Measurements from ENCODE around the gene TICRR. TPM values are rescaled to one million over a fixed set of nuclear protein-coding genes. Genes with fewer than 3 reads are reported as not detected.

Gene TICRR
- total RNA-seq, 1 experiment from 2014 or later: 5.1 TPM

DNA sequence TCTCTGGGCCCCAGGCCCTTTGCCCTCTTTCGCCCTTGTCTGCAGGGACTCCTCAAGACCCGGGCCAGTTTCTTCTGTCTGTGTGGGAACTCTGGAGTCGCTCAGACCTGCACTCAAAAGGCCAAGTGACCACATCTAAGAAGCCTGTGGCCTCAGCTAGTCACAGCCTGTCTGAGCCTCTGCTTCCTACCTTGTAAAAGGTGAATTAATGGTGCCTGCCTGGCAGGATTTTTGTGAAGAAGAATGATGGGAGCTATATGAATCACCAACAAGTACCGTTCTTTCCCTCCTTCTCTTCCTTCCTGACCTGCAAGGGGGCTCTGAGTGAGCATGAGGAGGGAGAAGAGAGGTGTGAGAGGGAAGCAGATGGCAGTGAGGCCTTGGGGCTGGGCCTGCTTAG lies 96.4 kb downstream of the TICRR start:
- no peaks in the 10 kb centered on the region for H3K27me3 ChIP-seq (ENCODE audit: low read length)
- no peak overlapping the region for H3K9ac ChIP-seq (ENCODE audit: low read length)
- H3K4me2 ChIP-seq (ENCODE audit: low read depth, low read length, poor library complexity, severe bottlenecking): no peak overlapping the region

DNA sequence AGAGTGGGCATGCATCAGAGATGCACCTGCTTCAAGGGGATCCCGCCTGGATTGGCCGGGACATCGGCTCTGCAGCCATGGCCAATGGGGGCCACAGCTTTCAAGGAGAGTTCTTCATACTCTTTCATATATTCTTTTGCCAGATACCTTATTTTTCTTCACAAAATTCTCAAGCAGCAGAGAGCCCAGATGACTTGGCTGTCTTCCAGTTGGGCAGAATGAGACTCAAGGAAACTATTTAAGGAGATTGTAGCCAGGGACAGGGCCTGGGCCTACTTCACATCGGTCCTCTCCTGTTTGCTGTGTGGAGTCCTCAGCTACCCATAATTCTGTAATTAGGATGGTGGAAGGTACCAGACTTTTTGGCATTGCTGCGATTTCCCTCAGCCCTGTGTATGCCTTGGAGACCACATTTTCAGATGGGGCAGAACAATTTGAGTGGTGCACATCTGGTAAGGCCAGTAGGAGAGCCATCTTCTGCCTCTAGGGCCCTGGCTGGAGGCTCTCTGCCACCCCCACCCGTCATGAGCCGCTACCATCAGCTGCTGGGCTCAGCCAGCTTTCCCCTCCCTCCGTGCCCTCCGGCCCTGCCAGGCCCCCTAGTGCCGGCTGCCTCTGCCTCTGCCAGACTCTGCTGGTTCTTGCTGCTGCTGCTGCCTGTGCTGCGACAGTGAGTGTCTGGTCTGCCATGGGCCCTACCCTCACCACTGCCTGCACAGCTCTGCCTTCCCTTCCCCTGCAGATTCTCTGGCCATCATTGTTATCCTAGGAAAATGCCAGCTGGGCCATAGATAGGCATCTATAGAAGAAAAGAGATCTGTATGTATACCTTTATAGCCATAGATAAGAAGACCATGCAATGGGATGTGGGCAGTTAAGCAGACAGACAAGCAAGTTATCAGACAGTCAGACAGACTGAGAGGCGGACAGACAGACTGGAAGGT lies 97.2 kb downstream of the TICRR start:
- Histone ChIP-seq H3K9me3 (ENCODE audit: low read length) (no peaks in the 10 kb centered on the region), H3K4me2 (ENCODE audit: low read depth, low read length, poor library complexity, severe bottlenecking) (no peak overlapping the region), H3K4me1 (ENCODE audit: low read length) (no peaks in the 10 kb centered on the region), H4K20me1 (ENCODE audit: insufficient read depth, low read depth, low read length) (no peaks in the 10 kb centered on the region), H3K4me3 (ENCODE audit: low read length) (no peak overlapping the region), H3K9me2 (replicated peaks; ENCODE audit: insufficient read depth, low read length) (no peaks in the 10 kb centered on the region), H2AFZ (ENCODE audit: low read length) (no peak overlapping the region), H3K27me3 (ENCODE audit: low read length) (no peaks in the 10 kb centered on the region), H3K79me2 (ENCODE audit: low read length) (no peaks in the 10 kb centered on the region), H3K9ac (ENCODE audit: low read length) (no peak overlapping the region), H3K36me3 (ENCODE audit: insufficient read depth, low read length) (no peaks in the 10 kb centered on the region), H3K27ac (ENCODE audit: low read length) (no peak overlapping the region)
- no peak for DNase-seq

More for the DNA sequence above, 96.4 kb downstream of the TICRR start:
- Histone ChIP-seq H3K36me3 (ENCODE audit: insufficient read depth, low read length) (no peaks in the 10 kb centered on the region), H4K20me1 (ENCODE audit: insufficient read depth, low read depth, low read length) (no peaks in the 10 kb centered on the region), H3K27ac (ENCODE audit: low read length) (no peak overlapping the region), H3K79me2 (ENCODE audit: low read length) (no peaks in the 10 kb centered on the region), H3K4me3 (ENCODE audit: low read length) (no peak overlapping the region), H3K9me3 (ENCODE audit: low read length) (no peaks in the 10 kb centered on the region), H2AFZ (ENCODE audit: low read length) (no peak overlapping the region), H3K4me1 (ENCODE audit: low read length) (no peaks in the 10 kb centered on the region), H3K9me2 (replicated peaks; ENCODE audit: insufficient read depth, low read length) (no peaks in the 10 kb centered on the region)
- DNase-seq: no peak

DNA sequence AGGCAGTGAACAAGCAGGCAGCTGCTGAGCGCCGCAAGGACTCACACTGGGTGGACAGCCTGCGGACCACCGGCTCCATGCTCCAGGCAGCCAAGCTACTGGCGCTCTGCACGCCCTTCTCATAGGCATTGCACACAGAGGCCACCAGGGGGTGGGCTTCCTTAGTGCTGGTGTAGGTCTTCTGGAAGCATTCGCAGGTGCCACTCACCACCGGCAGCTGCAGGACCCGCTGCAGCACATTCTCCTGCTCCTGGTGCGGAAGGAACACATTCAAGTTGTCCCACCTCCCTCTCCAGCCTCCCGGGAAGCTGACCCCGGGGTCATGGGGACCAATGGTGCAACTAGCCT lies 97.9 kb downstream of the TICRR start:
- H4K20me1 ChIP-seq (ENCODE audit: insufficient read depth, low read depth, low read length): no peaks in the 10 kb centered on the region
- peak; percentile 84 for DNase-seq

DNA sequence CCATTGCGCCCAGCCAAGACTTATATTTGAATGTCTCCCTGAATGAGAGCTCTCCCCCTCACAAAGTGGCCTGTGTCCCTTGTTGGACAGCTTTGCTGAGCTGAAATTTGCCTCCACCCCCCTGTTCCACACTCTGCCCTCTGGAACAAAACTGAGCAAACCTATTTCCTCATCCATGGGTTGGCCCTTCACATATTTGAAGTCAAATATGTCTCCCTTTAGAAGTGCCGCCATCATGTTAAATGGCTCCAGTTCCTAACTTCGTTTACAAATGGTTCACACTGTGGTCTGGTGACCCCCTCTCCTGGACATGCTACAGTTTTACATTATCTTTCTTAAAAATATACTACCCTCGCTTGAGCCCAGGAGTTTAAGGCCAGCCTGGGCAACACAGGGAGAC lies 99.3 kb downstream of the TICRR start:
- H4K20me1 ChIP-seq (ENCODE audit: insufficient read depth, low read depth, low read length): no peaks in the 10 kb centered on the region
- no peaks in the 10 kb centered on the region for H3K27me3 ChIP-seq (ENCODE audit: low read length)
- no peak overlapping the region for H3K9ac ChIP-seq (ENCODE audit: low read length)
- no peak overlapping the region for H2AFZ ChIP-seq (ENCODE audit: low read length)
- H3K36me3 ChIP-seq (ENCODE audit: insufficient read depth, low read length): no peaks in the 10 kb centered on the region
- H3K4me1 ChIP-seq (ENCODE audit: low read length): no peaks in the 10 kb centered on the region
- no peaks in the 10 kb centered on the region for H3K9me2 ChIP-seq (replicated peaks; ENCODE audit: insufficient read depth, low read length)
- no peaks in the 10 kb centered on the region for H3K9me3 ChIP-seq (ENCODE audit: low read length)
- H3K27ac ChIP-seq (ENCODE audit: low read length): no peak overlapping the region
- H3K4me2 ChIP-seq (ENCODE audit: low read depth, low read length, poor library complexity, severe bottlenecking): no peak overlapping the region
- no peak overlapping the region for H3K4me3 ChIP-seq (ENCODE audit: low read length)
- H3K79me2 ChIP-seq (ENCODE audit: low read length): no peaks in the 10 kb centered on the region
- DNase-seq: no peak

More for the DNA sequence above, 97.9 kb downstream of the TICRR start:
- Histone ChIP-seq H2AFZ (ENCODE audit: low read length) (no peak overlapping the region), H3K79me2 (ENCODE audit: low read length) (no peaks in the 10 kb centered on the region), H3K27ac (ENCODE audit: low read length) (no peak overlapping the region), H3K4me3 (ENCODE audit: low read length) (no peak overlapping the region), H3K9me3 (ENCODE audit: low read length) (no peaks in the 10 kb centered on the region), H3K27me3 (ENCODE audit: low read length) (no peaks in the 10 kb centered on the region), H3K4me1 (ENCODE audit: low read length) (no peaks in the 10 kb centered on the region), H3K9ac (ENCODE audit: low read length) (no peak overlapping the region), H3K4me2 (ENCODE audit: low read depth, low read length, poor library complexity, severe bottlenecking) (no peak overlapping the region), H3K9me2 (replicated peaks; ENCODE audit: insufficient read depth, low read length) (no peaks in the 10 kb centered on the region), H3K36me3 (ENCODE audit: insufficient read depth, low read length) (no peaks in the 10 kb centered on the region)

DNA sequence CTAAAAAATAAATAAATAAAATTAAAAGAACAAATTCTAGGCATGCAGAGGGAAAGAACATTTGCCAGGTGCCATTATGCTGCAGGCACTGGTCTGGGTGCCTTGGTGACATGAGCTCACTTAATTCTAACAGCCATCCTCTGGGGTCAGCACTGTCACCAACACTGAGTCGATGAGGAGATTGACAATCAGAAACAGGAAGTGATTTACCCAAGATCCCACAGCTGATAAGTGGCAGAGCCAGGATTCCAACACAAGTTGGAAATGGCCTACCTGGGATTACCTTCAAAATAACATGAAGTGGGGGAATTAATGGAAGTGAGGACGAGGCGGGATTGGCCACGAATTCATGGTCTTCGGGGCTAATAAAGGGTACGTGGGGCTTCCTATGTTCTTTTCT lies 100.3 kb downstream of the TICRR start:
- Histone ChIP-seq H3K9ac (ENCODE audit: low read length) (no peak overlapping the region), H3K4me2 (ENCODE audit: low read depth, low read length, poor library complexity, severe bottlenecking) (no peak overlapping the region), H3K4me1 (ENCODE audit: low read length) (no peaks in the 10 kb centered on the region), H3K4me3 (ENCODE audit: low read length) (no peak overlapping the region), H3K36me3 (ENCODE audit: insufficient read depth, low read length) (no peaks in the 10 kb centered on the region), H3K27me3 (ENCODE audit: low read length) (no peaks in the 10 kb centered on the region), H3K9me3 (ENCODE audit: low read length) (no peaks in the 10 kb centered on the region), H3K9me2 (replicated peaks; ENCODE audit: insufficient read depth, low read length) (no peaks in the 10 kb centered on the region), H3K79me2 (ENCODE audit: low read length) (no peaks in the 10 kb centered on the region), H2AFZ (ENCODE audit: low read length) (no peak overlapping the region), H3K27ac (ENCODE audit: low read length) (no peak overlapping the region), H4K20me1 (ENCODE audit: insufficient read depth, low read depth, low read length) (no peaks in the 10 kb centered on the region)
- DNase-seq: no peak

DNA sequence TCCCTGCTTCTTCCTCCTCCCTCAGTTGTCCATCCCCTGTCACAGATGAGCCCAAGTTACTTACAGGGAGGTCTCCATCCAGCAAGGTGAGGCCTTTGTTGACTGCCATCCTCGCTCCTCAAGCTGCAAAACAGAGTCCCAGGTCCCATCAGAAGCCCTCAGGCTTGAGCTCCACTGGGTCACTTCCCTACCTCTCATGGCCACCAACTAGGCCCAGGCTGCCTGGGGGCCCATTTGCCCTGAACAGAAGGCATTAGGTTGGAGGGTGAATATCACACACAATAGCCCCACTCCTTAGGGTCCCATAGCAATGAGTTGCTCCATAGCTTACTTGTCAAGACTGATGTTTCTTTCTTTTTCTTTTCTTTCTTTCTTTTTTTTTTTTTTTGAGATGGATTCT lies 102.1 kb downstream of the TICRR start:
- H3K4me1 ChIP-seq (ENCODE audit: low read length): no peaks in the 10 kb centered on the region
- no peaks in the 10 kb centered on the region for H3K9me2 ChIP-seq (replicated peaks; ENCODE audit: insufficient read depth, low read length)
- H3K36me3 ChIP-seq (ENCODE audit: insufficient read depth, low read length): no peaks in the 10 kb centered on the region
- no peaks in the 10 kb centered on the region for H3K27me3 ChIP-seq (ENCODE audit: low read length)
- no peak overlapping the region for H3K27ac ChIP-seq (ENCODE audit: low read length)
- H4K20me1 ChIP-seq (ENCODE audit: insufficient read depth, low read depth, low read length): no peaks in the 10 kb centered on the region
- no peaks in the 10 kb centered on the region for H3K9me3 ChIP-seq (ENCODE audit: low read length)
- H2AFZ ChIP-seq (ENCODE audit: low read length): no peak overlapping the region
- H3K4me2 ChIP-seq (ENCODE audit: low read depth, low read length, poor library complexity, severe bottlenecking): no peak overlapping the region
- H3K79me2 ChIP-seq (ENCODE audit: low read length): no peaks in the 10 kb centered on the region
- no peak overlapping the region for H3K4me3 ChIP-seq (ENCODE audit: low read length)
- no peak overlapping the region for H3K9ac ChIP-seq (ENCODE audit: low read length)
- no peak for DNase-seq

Other genes starting within 250 kb of the TICRR start
- gene POLG, start 240.6 kb upstream of the TICRR start, total RNA-seq (2014; rRNA removed; shearing (Covaris generic); ENCODE audit: low replicate concordance): 36.8 and 76.5 TPM in 2 replicates
- not detected in 2 replicates for gene RHCG, start 78.9 kb upstream of the TICRR start, total RNA-seq (2014; rRNA removed; shearing (Covaris generic); ENCODE audit: low replicate concordance)
- not detected in 2 replicates for gene KIF7, start 80.0 kb downstream of the TICRR start, total RNA-seq (2014; rRNA removed; shearing (Covaris generic); ENCODE audit: low replicate concordance)
- not detected in 2 replicates for gene PLIN1, start 103.9 kb downstream of the TICRR start, total RNA-seq (2014; rRNA removed; shearing (Covaris generic); ENCODE audit: low replicate concordance)
- not detected in 2 replicates for gene PEX11A, start 115.3 kb downstream of the TICRR start, total RNA-seq (2014; rRNA removed; shearing (Covaris generic); ENCODE audit: low replicate concordance)
- gene WDR93, start 115.3 kb downstream of the TICRR start, total RNA-seq (2014; rRNA removed; shearing (Covaris generic); ENCODE audit: low replicate concordance): not detected in 2 replicates
- gene MESP1, start 175.8 kb downstream of the TICRR start, total RNA-seq (2014; rRNA removed; shearing (Covaris generic); ENCODE audit: low replicate concordance): 0.14 TPM in 1 of 2 replicates, not detected in the other
- gene MESP2, start 200.9 kb downstream of the TICRR start, total RNA-seq (2014; rRNA removed; shearing (Covaris generic); ENCODE audit: low replicate concordance): not detected in 2 replicates
- 0.58 TPM in 1 of 2 replicates, not detected in the other for gene ANPEP, start 239.4 kb downstream of the TICRR start, total RNA-seq (2014; rRNA removed; shearing (Covaris generic); ENCODE audit: low replicate concordance)

All from Karpas-422 (cell line).